SH-SY5Y (cell line): ENCODE results near the gene OSBPL9.

ENCODE experiments used
- GATA2 ChIP-seq: IDR thresholded peaks from 2 replicates; pipeline ENCODE4 v1.6.1; 2011; ENCODE audit warnings: mild to moderate bottlenecking, low read depth, low read length
- GATA3 ChIP-seq: IDR thresholded peaks from 2 replicates; pipeline ENCODE4 v1.6.1; 2011; ENCODE audit warnings: low read depth, mild to moderate bottlenecking, low read length, moderate library complexity

Gene OSBPL9, protein sequence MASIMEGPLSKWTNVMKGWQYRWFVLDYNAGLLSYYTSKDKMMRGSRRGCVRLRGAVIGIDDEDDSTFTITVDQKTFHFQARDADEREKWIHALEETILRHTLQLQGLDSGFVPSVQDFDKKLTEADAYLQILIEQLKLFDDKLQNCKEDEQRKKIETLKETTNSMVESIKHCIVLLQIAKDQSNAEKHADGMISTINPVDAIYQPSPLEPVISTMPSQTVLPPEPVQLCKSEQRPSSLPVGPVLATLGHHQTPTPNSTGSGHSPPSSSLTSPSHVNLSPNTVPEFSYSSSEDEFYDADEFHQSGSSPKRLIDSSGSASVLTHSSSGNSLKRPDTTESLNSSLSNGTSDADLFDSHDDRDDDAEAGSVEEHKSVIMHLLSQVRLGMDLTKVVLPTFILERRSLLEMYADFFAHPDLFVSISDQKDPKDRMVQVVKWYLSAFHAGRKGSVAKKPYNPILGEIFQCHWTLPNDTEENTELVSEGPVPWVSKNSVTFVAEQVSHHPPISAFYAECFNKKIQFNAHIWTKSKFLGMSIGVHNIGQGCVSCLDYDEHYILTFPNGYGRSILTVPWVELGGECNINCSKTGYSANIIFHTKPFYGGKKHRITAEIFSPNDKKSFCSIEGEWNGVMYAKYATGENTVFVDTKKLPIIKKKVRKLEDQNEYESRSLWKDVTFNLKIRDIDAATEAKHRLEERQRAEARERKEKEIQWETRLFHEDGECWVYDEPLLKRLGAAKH

DNA sequence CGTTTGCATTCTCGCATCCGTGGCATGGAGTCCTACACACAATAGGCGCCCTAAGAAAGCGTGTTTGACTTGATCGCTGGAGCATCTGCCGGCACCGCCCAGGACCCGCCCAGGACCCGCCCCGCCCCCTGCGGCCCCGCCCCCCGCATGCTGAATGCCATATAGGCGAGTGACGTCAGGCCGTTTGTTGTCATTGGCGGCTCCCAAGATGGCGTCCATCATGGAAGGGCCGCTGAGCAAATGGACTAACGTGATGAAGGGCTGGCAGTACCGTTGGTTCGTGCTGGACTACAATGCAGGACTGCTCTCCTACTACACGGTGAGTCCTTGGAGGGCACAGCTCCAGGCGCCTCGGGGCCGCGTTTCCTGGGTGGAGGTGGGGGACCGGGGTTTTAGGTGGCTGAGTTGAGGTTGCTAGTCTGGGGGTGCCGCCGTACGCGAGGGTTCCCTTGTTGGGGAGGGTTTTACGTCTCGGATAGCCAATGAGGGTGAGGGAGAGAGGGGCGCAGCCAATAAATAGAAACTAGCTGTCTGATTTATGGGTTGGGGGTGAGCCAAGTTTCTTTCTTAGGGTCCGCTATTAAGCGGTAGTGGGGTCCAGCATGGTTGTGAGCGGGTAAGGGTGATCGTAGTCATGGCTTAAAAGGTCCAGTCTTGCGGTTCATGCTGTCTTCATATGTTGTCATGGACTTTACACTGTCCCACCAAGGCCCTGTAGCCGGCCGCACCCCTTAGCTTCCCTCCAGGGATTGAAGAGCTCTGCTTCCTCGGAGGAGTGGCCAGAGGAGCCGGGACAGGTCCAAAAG lies at the start of gene OSBPL9:
Gene OSBPL9, plus strand, starts transcription at position 190 of the 806 bp plus-strand sequence. Its CDS starts 19 bp downstream, at position 209.
- no peak for TF ChIP-seq GATA3
- no peak for TF ChIP-seq GATA2

DNA sequence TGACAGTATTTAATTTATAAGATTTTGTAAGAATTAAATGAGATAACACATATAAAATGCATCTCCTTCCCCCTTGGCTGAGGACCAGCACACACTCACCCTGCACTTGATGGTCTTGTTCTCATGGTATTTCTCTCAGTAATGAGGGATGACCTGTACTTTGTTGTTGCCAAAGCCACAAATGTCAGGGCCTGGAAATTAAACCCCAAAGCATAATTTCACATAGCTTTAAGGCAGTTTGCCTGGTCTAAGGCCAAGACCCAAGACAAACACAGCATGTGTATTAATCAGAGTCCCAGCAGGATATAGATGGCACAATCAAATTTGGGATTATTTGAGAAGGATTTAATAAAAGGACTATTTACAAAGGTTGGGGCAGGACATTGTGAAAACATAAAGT lies 49.2 kb upstream of the OSBPL9 start:
- TF ChIP-seq GATA2 (no peak), GATA3 (no peak)

DNA sequence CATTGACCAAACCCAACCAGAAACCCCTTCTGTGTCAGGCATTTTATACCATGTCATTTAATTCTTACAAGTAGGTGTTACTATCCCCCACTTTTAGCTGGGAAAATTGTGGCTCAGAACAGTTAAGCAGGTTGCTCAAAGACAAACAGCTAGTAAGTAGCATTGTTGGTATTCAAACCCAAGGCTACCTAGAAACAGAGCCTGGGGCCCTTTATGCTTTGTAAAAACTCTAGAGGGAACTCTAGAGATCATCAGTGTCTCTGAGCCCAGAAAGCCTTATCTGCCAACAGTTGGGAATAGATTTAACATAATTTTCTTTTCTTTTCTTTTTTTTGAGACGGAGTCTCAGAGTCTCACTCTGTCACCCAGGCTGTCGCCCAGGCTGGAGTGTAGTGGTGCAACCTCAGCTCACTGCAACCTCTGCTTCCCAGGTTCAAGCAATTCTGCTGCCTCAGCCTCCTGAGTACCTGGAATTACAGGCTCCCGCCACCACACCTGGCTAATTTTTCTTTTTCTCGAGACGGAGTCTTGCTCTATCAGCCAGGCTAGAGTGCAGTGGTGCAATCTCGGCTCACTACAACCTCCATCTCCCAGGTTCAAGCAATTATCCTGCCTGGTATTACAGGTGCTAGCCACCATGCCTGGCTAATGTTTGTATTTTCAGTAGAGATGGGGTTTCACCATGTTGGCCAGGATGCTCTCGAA lies 48.5 kb upstream of the OSBPL9 start:
- TF ChIP-seq GATA3 (no peak), GATA2 (no peak)

DNA sequence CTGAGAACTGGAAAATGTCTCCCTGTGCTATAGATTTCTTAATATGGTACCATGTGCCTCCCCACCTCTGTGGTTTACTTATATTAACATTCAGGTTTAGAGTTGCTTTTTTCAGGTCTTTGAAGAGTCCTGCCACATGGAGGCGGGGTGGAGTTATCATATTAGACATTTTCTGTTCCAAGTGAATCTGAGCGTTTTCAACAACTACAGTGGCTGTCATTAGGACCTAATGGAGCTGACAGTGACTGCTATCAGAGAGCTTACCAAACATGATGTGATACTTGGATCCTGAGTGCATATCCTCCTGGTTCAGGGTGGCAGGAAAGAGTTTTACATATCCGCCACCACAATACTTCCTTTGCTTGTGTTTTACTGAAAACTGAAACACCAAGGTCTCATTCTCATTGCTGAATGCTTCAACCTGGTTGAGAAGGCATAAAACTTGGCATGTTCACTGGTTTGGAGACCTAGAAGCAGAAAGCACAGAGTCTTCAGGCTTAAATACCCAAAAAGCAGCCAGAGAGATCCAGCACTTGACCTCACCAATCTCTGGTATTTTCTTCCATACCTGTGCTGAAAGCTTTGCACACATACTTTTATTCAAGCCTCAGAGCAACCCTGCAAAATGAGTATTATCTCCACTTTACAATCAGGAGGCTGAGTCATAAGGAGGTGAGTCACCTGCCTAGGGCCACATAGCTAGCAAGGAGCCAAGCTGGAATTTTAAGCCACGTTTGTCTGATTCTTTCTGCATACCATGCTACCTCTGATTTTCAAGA lies 47.4 kb upstream of the OSBPL9 start:
- no peak for TF ChIP-seq GATA2
- no peak for TF ChIP-seq GATA3

GRCh38 chr1:51570063-51570710 lies 46.7 kb upstream of the OSBPL9 start:
- no peak for TF ChIP-seq GATA2
- TF ChIP-seq GATA3 = no peak

- no peak for TF ChIP-seq GATA3
- TF ChIP-seq GATA2 = no peak
Observed at GRCh38 chr1:51572365-51572764, 44.5 kb upstream of the OSBPL9 start.

- no peak for TF ChIP-seq GATA2
- no peak for TF ChIP-seq GATA3
Observed at GRCh38 chr1:51574796-51575195, 42.1 kb upstream of the OSBPL9 start.

DNA sequence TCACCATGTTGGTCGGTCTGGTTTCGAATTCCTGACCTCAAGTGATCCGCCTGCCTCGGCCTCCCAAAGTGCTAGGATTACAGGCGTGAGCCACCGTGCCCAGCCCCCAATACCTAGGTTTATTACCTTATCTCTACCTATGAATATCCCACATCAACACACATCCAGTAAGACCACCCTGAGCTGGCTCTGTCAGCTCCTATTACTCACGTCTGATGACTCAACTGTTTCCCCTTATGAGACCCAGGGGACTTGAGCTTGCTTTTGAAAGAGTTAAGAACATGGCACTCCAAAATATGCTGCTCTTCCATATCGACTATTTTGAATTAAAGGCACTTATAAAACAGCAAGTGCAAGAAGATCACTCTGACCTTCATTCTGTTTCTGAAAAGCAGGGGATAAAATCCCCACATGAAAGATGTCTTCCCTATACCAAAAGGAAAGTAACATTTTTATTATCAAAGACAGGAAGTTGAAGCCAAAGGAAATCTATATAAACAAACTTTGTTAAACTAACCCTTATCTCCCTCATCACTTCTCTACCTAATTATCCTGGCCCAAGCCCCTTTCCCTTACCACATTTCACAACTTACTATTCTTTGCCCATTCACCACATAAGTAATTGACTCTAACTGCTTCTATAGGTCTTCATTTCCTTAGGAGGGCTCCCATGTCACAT lies 41.3 kb upstream of the OSBPL9 start:
- TF ChIP-seq GATA2 = no peak
- no peak for TF ChIP-seq GATA3

GRCh38 chr1:51576085-51576444 lies 40.8 kb upstream of the OSBPL9 start:
- no peak for TF ChIP-seq GATA2
- TF ChIP-seq GATA3 = no peak

- no peak for TF ChIP-seq GATA2
- no peak for TF ChIP-seq GATA3
Observed at GRCh38 chr1:51576923-51577322, 40.0 kb upstream of the OSBPL9 start.

- TF ChIP-seq GATA2 (no peak), GATA3 (no peak)
Observed at GRCh38 chr1:51578383-51579109, 38.3 kb upstream of the OSBPL9 start.
